Adrenal gland (tissue), 5 donors: ENCODE results near the gene MYL9.
"Not testable (repeated sequence)": the region's sequence is repeated elsewhere in the genome, so short reads cannot be mapped to it uniquely, and the experiment has no call there.

Source experiments
- CTCF ChIP-seq, 6 experiments: fragments of 450-650 bp in 4 of 6; fragments of 200-600 bp in 2 of 6; sonication (generic) in 1 of 6; IDR thresholded peaks; 1 replicate in 5 of 6; 2 replicates in 1 of 6; pipeline versions ENCODE4 v1.5.1 to v1.8.0; 2016 to 2021; ENCODE audit warnings: antibody characterized with exemption in 6 of 6, mild to moderate bottlenecking in 2 of 6, moderate library complexity in 1 of 6
- POLR2A ChIP-seq, 2 donors: fragments of 450-650 bp; IDR thresholded peaks; one replicate each; pipeline ENCODE4 v1.6.1; 2017; ENCODE audit warnings: antibody characterized with exemption in 2 of 2, mild to moderate bottlenecking in 2 of 2, moderate library complexity in 1 of 2
- donor health status: DM: no; HTN: no; CAD: no.

GRCh38 chr20:36564078-36564725 is 22.9 kb downstream of the MYL9 start:
- TF ChIP-seq CTCF, POLR2A (IDR thresholded peaks at IDR 0.05): not testable (repeated sequence)
